SK-N-DZ (cell line): ENCODE measurements around the gene HMSD.

ENCODE experiments used
- DNase-seq: peaks from one replicate; pipeline ENCODE4 v3.0.0-alpha.2; 2015; ENCODE audit warnings: low spot score

The HMSD gene

DNA sequence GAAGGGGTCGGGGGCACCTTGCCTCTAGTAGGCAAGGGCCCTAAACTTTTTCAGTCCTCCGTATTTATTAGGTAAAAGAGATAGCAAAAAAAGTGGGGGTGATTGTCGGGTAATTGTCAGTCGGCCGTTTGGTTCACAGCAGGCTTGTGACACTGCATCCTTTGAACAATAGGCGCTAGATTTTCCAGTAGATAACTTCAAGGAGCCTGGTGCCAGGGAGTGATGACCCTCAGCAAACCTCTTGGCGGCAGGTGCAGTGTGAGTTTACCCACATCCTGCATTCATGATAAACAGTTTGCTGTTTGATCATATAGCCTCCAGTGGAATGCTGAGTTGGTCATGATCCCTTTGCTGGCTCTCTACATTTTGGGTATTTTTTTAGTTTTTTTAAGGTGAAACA is 43.6 kb downstream of the HMSD start:
- DNase-seq: no peak

DNA sequence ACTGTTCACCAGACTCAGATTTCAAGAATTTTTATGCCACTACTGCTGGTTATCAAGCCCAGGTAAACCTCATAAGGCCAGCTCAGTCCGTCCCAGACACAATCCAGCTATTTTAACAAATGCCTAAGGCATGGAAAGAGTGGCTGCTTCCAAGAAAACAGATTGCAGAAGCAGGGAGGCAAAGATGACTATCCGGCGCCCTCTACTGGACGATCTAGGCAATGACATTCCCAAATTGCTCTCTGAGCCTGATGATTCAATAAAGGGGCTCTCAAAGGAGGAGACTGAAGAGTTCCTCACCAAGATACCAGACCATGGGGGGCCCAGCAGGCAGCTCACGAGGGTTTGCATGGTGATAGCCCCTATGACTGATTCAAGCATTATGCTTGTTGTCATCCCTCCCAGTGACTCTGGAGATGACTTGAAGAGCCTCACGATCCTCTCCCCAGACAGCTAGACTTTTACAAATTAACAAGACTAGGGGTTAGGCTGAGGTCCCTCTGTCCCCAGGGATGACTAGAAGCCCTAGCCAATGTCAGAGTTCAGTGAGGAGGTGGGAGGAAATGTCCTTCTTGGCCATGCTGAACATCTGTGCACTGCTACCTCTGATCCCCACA is 45.8 kb downstream of the HMSD start:
- DNase-seq: peak; percentile 13

DNA sequence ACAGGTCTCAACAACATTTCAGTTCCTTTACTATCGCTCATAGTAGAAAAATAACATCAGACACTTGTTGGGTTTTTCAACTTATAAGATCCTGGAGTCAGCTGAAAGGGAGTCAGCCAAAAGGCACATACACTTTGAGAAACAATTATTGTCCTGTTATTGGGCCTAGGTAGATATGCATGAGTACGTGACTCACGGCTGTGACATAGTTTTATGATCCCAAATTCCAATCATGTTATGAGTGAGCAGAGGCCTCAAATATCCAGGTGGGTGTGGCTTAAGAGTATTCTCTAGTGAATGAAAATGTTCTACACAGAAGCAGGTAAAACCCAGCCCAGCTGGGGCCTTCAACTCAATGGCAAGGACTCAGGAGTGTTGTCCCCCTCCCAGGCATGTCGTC is 47.9 kb downstream of the HMSD start:
- no peak for DNase-seq

DNA sequence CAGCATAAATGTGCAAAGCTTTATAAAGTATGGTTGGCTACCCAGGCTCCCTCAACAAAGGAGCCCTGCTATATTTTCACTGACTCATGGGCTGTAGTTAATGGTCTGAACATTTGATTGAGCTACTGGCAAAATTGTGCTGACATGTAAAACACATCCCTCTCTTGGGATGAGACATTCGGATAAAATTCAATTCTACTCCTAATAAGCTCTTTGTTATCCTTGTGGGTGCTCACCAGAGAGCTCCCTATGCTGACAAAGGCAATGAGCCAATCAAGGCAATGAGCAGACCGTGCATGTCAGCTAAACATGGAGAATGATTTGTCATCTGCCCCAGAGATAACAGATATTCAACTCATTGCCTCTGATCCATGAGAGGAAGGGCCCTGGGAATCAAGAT is 48.5 kb downstream of the HMSD start:
- DNase-seq: no peak

DNA sequence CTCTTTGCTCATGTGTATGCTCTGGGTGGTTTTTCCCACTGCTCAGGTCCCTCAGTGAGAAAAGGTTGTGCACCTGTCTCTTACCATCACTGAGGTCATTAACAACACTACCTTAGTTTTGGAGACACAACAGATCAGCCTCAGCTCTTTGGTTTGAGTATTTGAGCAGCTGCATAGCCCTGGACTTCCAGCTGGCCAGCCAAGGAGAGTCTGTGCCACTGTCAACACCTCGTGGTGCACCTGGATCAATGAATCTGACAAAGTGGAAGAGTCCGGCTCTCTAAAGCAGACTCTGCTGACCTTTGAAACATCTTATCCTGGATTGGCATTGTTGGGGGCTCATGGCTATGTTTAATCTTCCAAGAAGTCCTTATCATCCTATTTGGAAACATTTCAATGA is 50.8 kb downstream of the HMSD start:
- DNase-seq: no peak

DNA sequence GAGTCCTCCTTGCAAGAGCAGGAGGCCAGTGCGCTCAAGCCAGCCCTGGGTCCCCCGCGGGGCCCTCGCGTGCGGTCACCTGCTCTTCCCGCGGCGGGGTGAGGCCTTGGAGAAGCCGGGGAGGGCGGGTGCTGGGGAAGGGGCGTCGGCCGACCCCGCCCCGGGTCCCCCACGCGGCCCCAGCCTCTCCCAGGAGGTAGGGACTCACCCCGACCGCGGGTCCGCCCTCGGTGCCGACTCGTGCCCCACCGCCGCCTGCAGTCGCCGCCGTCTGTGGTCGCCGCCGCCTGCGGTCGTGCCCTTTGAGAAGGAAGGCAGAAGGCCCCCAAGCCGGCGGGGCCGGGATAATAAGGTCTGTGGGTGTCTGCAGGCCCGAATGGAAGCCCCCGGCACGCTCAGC is 53.5 kb downstream of the HMSD start:
- no peak for DNase-seq

DNA sequence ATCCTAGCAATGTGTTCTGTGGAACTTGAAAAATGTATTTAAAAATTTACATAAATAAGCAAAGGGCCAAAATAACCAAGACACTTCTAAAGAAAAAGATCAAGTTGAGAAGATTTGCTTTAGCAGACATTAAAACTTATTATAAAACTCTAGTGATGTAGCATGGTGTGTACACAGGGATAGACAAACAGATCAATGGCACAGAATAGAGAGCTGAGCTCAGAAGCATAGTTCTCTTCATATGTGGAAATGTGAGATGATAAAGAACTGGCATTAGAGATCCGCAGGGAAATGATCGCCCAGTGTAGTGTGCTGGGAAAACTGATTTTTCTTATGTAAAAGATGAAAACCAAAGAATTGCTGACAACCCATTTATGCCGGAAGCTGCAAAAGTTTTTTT is 60.2 kb downstream of the HMSD start:
- no peak for DNase-seq
